DMS53 treated with DMSO at 0.1 percent for 48 hours (cell line): Measurements from ENCODE around the gene SERPINB3.
"Not testable (repeated sequence)": the region's sequence is repeated elsewhere in the genome, so short reads cannot be mapped to it uniquely, and the experiment has no call there.

ENCODE experiments used
- DNase-seq: peaks from one replicate; lab custom pipeline; 2025; ENCODE audit not compliant: unreplicated experiment; lab: John Stamatoyannopoulos, UW

SERPINB3 gene

DNA sequence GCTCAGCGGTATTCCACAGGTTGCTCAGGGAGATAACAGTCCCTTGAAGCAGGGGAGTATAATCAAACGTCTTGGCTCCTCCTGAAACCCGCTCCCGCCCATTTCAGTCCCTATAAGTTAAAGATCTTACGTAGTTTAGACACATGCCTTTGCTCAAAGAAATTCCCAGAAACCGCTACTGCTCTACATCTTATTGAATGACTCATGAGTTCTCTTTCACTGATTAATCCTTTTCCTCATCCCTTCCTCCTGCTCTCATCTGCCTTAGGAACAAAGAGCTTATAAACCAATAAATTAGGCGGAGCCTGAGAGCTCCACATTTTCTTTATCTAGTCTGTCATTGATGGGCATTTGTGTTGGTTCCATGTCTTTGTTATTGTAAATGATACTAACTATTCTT, 13.5 kb downstream of the SERPINB3 start:
- DNase-seq, result no peak

DNA sequence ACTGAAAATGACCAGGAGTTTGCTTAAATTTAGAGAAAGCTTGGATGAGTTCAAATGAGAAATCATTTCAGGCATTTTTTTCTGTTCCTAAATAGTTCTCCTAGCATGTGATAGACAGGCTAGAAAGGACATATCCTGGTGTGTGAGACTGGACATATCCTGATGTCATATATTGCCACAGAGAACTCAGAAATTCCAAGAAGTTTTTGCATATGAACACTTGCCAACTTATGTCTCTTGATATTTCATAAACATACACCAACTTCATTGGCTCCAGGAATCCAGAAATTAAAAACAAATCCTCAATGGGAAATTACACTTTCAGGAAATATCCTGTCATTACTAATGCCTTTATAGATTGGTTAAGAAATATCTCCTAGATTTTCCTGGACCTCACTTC, 14.8 kb downstream of the SERPINB3 start:
- no peak for DNase-seq

DNA sequence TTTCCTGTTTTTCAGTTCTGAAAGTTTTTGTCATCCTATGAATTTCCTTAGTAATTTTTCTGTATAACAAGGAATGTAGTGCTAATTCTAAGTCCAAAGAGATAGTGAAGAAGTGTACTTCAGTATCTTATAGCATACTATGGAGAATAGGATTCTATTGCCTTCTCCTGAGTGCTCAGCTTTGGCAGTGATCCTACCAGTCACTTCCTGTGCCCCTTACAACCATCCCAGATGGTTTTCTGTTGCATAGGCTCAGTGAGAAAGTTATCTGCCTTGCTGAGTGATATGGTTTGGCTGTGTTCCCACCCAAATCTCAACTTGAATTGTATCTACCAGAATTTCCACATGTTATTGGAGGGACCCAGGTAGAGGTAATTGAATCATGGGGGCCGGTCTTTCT, 17.0 kb downstream of the SERPINB3 start:
- DNase-seq, result not testable (repeated sequence)

DNA sequence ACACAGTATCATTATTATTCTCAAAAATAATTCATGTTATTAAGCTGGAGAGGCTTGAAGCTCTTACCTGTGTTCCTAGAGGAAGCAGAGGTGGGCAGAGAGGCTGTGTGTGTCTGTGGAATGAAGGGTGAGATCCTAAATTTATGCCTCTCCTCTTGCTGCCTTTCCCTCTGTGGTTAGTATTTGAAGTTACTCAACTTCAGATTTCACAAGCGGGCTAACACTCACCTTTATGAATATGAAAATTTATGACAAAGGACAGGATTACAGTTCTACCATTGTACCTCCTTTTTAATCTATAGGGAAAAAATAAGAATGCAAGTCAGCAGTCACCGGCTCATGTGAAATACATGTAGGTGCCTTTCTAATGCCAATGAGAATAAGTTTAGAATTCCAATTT, 17.6 kb downstream of the SERPINB3 start, which contains the start of gene SERPINB4:
Gene SERPINB4 (minus strand): TSS at position 115 of the 400 bp plus-strand sequence. CDS start 679 bp downstream, outside the sequence.
- DNase-seq, result not testable (repeated sequence)

DNA sequence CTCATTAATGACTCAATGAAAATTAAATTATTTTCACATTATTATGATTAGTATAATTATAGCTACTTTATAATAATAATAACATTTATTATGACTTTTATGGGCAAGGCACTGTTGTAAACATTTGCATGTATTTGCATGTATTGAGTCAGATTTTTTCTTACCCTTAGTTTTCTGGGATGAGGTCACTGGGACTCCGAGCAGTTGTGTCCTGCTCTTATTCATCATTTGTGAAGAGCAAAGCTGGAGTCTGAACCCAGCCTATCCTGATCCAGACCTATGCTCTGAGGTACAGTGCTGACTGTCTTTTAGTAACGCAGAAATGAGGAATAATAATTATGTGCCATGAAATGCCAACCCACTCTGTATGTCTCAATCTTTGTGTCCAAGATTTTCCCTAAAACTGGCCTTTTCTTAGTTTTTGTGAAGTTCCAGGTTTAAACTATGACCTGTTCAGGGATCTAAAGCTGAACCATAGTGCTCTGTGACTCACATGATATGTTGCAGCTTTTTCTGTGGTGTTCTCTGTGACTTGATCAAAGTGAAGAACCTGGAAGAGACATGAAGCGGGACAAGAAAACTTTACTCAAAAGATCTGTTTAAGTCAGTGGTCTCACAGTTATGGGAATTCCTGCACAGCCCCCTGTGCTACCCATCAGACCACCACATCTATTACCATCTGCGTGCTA, 18.9 kb downstream of the SERPINB3 start:
- not testable (repeated sequence) for DNase-seq

DNA sequence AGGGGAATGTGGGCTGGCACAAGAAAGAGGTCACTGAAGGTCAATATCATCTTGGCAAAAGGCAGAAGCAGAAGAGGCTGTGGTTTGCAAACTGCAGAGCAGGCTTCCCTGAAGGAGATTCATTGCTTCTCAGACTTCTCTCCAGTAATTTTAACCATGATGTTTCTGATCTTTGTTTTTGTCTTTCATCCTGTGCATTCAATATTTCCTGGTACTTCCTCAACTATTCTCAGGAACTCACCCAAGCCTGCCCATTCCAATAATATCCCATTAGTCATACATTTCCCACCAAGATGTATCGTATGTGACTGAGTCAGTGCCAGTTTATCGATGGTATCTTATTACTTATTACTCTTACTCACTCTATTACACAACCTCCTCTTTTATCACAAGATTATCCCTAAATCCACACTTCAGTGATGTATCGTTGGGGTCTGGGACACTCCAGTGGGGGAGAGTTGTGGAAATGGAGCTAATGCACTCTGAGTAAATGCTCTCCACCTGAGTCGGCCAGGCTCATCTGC, 20.5 kb downstream of the SERPINB3 start:
- peak; percentile 10 for DNase-seq

DNA sequence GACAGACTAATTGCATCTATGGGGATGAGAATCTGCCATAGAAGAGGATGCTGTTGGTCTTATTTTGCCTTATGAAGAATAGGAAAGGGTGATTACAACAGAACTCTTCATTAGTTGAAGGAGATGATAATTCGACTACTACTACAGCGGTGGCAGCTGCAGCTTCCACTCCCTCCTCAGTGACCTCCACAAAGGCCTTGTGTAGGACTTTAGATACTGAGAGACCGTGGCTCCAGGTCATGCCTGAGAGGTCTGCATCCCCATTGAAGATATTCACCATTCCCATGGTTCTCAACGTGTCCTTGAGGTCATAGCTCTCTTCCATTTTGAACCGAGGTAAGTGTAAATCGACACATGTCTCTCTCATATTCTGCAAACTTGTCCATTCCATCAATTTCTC, 24.0 kb downstream of the SERPINB3 start:
- no peak for DNase-seq

DNA sequence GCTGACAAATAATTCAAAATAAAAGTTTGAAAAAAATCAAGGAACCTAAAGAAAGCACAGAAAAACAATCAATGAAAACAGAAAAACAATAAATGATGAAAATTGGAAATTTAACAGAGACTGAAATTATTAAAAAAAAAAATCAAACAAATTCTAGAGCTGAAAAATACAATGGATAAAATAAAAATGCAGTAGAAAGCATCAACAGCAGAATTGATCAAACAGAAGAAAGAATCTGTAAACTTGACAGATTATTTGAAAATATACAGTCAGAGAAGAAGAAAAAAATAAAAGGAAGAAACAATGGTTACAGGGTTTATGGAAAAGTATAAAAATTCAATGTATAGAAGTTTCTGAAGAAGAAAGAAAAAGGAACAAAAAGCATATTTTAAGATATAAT, 33.9 kb downstream of the SERPINB3 start:
- no peak for DNase-seq

DNA sequence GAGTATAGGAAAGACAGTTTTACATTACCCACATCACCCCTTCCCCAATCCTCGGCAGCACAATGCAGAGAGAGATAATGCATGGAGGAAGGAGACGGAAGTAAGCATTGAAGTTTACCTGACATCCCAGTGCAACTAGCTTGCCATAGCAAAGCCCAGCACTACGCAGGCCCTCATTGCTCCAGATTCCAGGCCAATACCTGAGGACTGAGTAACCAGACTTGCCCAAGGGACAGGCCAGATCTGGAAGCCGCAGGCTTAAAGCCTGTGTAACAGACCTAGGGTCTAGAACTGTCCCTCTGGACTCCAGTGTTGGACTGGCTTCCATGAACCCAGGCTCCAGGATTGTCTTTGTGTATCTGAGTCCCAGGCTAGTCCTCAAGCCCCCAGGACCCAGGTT, 35.3 kb downstream of the SERPINB3 start:
- no peak for DNase-seq

DNA sequence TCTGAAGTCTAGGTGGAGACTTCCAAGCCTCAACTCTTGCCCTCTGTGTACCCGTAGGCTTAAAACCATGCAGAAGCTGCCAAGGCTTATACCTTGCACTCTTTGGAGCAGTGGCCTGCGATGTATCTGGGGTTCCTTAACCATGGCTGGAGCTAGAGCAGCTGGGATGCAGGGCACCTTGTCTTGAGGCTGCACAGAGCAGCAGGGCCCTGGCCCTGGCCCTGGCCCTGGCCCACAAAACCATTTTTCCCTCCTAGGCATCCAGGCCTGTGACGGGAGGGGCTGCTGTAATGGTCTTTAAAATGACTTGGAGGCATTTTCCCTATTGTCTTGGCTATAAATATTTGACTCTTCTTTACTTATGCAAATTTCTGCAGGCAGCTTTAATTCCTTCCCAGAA, 36.8 kb downstream of the SERPINB3 start:
- DNase-seq, result no peak

DNA sequence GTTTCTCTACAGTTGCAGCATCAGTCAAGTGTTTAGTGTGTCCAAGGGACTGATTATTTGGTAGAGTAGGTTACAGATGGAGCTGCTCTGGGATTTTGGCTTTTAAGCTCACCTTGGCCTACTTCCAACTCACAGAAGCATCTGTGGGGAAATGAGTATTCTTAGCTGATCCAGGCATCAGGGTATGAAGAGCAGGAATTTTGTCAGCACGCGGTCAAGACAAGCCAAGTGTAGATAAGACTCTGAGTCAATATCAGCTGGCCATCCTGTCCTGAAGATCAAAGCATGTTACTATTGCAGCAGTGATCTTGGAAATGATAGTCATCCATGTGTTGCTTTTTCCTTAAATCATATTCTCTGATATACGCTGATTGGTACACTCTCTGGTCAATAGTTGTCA, 42.0 kb downstream of the SERPINB3 start:
- no peak for DNase-seq

DNA sequence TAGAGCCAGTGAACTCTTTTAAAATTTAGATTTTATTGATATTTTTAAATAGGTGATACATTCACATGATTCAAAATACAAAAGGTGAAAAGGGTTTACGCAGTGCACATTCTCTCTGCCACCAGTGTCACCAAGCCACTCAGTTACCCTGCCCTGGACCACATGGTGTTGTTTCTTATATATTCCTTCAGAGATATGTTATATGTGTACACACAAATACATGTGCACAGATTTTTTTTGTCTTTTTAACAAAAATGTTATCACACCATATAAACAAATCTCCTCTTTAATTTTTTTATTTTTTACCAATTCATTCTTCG, 43.8 kb downstream of the SERPINB3 start:
- no peak for DNase-seq

DNA sequence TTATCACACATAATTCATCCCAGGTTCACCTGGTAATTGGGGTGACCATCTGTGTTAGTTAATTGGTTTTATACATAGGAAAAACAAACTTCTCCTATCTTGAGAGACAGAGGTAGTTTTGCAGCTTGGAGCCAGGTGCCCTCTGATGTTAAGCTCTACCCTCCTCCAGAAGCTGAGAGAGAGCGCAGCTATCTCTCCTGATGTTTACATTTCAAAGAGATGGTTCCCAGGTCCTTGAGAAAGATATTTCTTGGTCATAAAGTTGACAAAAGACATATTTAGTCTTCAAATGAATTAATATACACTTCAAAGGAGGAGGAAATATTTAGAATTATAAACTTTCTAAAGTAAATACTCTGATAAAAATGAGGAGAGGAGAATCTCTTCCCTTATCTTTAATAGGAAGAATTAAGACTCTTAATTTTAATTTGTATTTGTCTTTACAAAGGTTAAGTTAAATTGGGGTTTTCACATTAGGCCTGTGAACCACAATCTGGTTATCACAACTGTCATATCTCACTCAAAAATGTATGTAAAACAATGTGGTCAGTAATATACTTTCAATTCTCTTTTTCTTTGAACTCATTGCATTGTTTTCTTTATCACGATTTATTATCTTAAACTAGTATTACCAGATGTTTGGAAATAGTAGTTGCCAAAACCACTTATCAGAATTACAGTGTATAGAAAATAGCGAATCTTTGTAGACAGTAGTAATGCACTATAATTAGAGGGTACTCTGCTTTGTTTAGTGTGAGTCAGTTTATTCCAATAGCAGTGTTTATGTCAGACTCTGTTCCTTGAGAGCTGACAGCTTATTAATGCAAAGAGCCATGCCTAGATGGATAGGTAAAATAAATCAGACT, 44.4 kb downstream of the SERPINB3 start:
- peak; percentile 66 for DNase-seq

DNA sequence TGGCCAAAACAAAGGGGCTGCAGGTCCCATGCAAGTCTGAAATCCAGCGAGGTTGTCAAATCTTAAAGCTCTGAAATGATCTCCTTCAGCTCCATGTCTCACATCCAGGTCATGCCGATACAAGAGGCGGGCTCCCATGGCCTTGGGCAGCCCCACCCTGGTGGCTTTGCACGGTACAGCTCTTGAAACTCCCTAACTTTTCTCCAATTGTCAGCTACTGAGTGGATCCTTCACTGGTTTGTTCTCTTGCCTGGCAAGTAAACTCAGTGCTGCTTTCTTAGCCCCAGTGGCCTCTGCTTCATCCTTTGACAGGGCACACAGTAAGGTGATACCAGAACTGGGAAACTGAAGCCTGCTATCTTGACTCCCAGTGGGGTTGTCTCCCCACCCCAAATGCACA, 48.3 kb downstream of the SERPINB3 start:
- no peak for DNase-seq

DNA sequence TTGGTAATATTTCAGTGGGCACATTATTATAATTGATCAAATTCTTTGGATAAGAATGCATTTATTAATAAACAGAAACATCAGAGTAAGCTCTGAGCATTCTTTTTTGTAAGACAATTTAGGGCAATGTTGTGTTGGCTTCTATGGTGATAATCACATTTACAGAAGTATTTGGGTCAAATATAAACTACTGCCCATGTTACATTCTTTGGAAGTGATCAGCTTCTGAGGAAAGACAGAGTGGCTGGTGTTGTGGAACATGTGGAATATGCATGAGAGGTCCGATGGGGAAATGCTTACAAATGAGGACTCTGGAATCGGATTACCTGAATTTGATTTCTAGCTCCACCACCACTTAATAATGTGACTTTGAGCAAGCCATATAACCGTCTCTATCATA, 55.2 kb downstream of the SERPINB3 start:
- no peak for DNase-seq
